Lower leg skin (tissue), 3 donors: ENCODE measurements around the gene PIEZO2.

Source experiments
- CTCF ChIP-seq, 3 donors: fragments of 450-650 bp; IDR thresholded peaks; one replicate each; pipeline ENCODE4 v1.5.1; 2016; ENCODE audit warnings: antibody characterized with exemption in 3 of 3, mild to moderate bottlenecking in 3 of 3, moderate library complexity in 2 of 3
- POLR2A ChIP-seq, 2 donors: fragments of 450-650 bp; IDR thresholded peaks; one replicate each; pipeline ENCODE4 v1.6.1; 2016 to 2017; ENCODE audit warnings: antibody characterized with exemption in 2 of 2, mild to moderate bottlenecking in 1 of 2, moderate library complexity in 1 of 2

- TF ChIP-seq CTCF (IDR thresholded peaks at IDR 0.05) (no peak), POLR2A (IDR thresholded peaks at IDR 0.05) (no peak)
Measured at GRCh38 chr18:11052800-11053199, 96.6 kb downstream of the PIEZO2 start.
